Type B pancreatic cell (in vitro differentiated cells): ENCODE results near the gene ZNF287. TPM values are rescaled to one million over a fixed set of nuclear protein-coding genes. Genes with fewer than 3 reads are reported as not detected.

Experiments
- DNase-seq: peaks from one replicate; pipeline ENCODE4 v3.0.0; 2021; ENCODE audit warnings: mixed read lengths; ENCODE audit not compliant: unreplicated experiment; ENCODE audit errors: extremely low spot score
- H3K27ac Mint-ChIP-seq: 2 replicates; pipeline ENCODE4 v1.8.0; 2021; ENCODE audit warnings: mild to moderate bottlenecking, mixed read lengths
- H3K27me3 Mint-ChIP-seq: 2 replicates; pipeline ENCODE4 v1.8.0; 2021; ENCODE audit warnings: mixed read lengths
- H3K36me3 Mint-ChIP-seq: 2 replicates; pipeline ENCODE4 v1.8.0; 2021; ENCODE audit warnings: mixed read lengths
- H3K4me1 Mint-ChIP-seq: one replicate; pipeline ENCODE4 v1.8.0; 2021; ENCODE audit warnings: mixed read lengths; ENCODE audit not compliant: unreplicated experiment
- H3K4me3 Mint-ChIP-seq: 2 replicates; pipeline ENCODE4 v1.8.0; 2021; ENCODE audit warnings: mild to moderate bottlenecking, mixed read lengths
- H3K9me3 Mint-ChIP-seq: 2 replicates; pipeline ENCODE4 v1.8.0; 2021; ENCODE audit warnings: mixed read lengths
- CTCF ChIP-seq: fragments of 200-600 bp; sonication (generic); conservative IDR thresholded peaks from 2 replicates; pipeline ENCODE4 v1.5.0; 2021; ENCODE audit warnings: antibody characterized with exemption, mild to moderate bottlenecking
- total RNA-seq: library from RNA; stranded (reverse); gene quantifications from 2 replicates; pipeline ENCODE4 v1.2.1, GENCODE V29; 2021; ENCODE audit warnings: low replicate concordance

The ZNF287 gene
- total RNA-seq, 1 donor from 2014 or later, result 14.3 TPM

DNA sequence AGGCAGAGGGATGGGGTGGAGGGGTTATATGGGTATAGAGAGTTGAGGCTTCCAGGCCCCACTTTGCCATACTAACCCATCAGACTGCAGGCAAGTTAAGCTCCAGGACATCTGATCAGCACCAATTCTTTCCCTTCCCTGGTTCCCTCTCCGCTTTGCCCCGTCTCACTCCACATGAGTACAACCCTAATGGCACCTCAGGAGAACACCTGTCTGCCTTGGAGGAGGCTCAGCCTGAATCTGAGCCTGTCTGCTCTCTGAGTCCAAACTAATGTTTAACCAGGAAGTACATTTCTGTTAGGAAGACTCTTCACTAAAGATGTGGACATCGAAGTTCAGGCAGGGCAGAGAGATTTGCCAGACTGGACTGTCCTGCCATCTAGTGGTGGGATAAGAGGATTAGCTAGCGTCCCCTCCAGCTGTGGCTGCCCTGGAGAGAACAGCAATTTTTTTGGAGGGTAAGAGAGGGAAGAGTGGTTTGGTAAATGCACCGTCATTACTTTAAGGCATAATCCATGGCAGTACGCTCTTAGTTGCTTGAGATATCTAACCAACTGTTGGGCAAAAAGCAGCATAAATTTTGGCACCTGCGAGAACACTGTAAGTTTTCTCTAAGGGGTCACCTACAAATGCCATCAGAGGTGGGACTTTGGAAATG lies 47.8 kb downstream of the ZNF287 start:
- peak overlapping the region; percentile 48 for H3K27ac Mint-ChIP-seq
- peak; percentile 95 for TF ChIP-seq CTCF
- no peaks in the 10 kb centered on the region for H3K36me3 Mint-ChIP-seq
- peak; percentile 75 for DNase-seq
- H3K4me3 Mint-ChIP-seq, result no peak overlapping the region
- H3K9me3 Mint-ChIP-seq, result no peaks in the 10 kb centered on the region
- H3K4me1 Mint-ChIP-seq, result peaks cover 14% of the 10 kb centered on the region
- peaks cover 36% of the 10 kb centered on the region for H3K27me3 Mint-ChIP-seq

- H3K9me3 Mint-ChIP-seq, result no peaks in the 10 kb centered on the region
- no peak overlapping the region for H3K27ac Mint-ChIP-seq
- H3K4me1 Mint-ChIP-seq, result peaks cover 16% of the 10 kb centered on the region
- H3K4me3 Mint-ChIP-seq, result no peak overlapping the region
- H3K27me3 Mint-ChIP-seq, result peaks cover 47% of the 10 kb centered on the region
- H3K36me3 Mint-ChIP-seq, result no peaks in the 10 kb centered on the region
- no peak for TF ChIP-seq CTCF
- DNase-seq, result no peak
These were observed 50.0 kb downstream of the ZNF287 start for GRCh38 chr17:16519021-16519420.

DNA sequence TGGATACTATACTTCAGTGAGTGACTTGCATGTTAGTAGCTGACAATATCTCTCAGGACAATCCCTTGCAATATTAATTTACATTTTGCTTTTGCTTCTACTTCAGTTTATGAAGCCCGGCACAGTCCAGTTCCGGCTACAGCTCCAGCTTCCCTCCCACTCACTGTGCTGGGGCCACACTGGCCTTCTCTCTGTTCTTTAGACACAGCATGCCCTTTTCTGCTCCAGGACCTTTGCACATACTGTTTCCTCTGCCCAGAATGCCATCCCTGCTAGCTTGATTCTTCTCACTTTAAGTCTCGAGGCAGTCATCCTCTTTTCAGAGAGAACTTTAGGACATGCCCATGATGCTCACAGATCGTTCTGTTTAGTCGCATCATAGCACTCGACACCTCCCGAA lies 51.5 kb downstream of the ZNF287 start:
- TF ChIP-seq CTCF, result no peak
- Mint-ChIP-seq H3K36me3 (no peaks in the 10 kb centered on the region), H3K4me3 (no peak overlapping the region), H3K27ac (no peak overlapping the region), H3K27me3 (peaks cover 55% of the 10 kb centered on the region), H3K4me1 (peaks cover 24% of the 10 kb centered on the region), H3K9me3 (no peaks in the 10 kb centered on the region)
- no peak for DNase-seq

GRCh38 chr17:16516594-16517051 lies 52.4 kb downstream of the ZNF287 start:
- Mint-ChIP-seq H3K4me1 (peaks cover 32% of the 10 kb centered on the region), H3K9me3 (no peaks in the 10 kb centered on the region), H3K27me3 (peaks cover 60% of the 10 kb centered on the region), H3K36me3 (no peaks in the 10 kb centered on the region), H3K27ac (peak overlapping the region; percentile 63), H3K4me3 (peak overlapping the region; percentile 54)
- TF ChIP-seq CTCF, result no peak
- DNase-seq, result no peak

DNA sequence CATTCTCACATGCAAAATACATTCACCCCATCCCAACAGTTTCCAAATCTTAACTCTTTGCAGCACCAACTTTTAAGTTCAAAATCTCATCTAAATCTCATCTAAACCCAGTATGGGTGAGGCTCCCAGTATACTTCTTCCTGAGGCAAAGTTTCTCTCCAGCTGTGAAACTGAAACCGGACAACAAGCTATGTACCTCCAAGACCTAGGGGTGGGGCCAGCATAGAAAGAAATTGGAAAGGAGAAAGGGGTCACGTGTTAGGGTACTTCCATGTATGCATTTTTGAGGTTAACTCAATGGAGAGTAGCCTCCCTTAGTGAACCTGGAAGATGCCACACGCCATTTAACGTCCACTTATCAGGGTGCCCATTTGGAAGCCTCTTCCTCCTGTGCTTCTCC lies 53.1 kb downstream of the ZNF287 start:
- H3K27me3 Mint-ChIP-seq, result peaks cover 55% of the 10 kb centered on the region
- no peaks in the 10 kb centered on the region for H3K9me3 Mint-ChIP-seq
- no peak for TF ChIP-seq CTCF
- no peaks in the 10 kb centered on the region for H3K36me3 Mint-ChIP-seq
- H3K4me3 Mint-ChIP-seq, result no peak overlapping the region
- DNase-seq, result no peak
- peaks cover 30% of the 10 kb centered on the region for H3K4me1 Mint-ChIP-seq
- H3K27ac Mint-ChIP-seq, result no peak overlapping the region
